Stimulated activated CD8-positive, alpha-beta memory T cell treated with anti-CD3 and anti-CD28 coated beads, Interleukin-12 subunit alpha, Interleukin-12 subunit beta, amount 100 ng/mL, for 4 hours (primary cell): ENCODE data around the gene RSPH3.
"Not testable (repeated sequence)": the region's sequence is repeated elsewhere in the genome, so short reads cannot be mapped to it uniquely, and the experiment has no call there.

Experiments
- DNase-seq: peaks from one replicate; pipeline ENCODE4 v3.0.0-alpha.2; 2020; ENCODE audit warnings: low read depth

The RSPH3 gene

DNA sequence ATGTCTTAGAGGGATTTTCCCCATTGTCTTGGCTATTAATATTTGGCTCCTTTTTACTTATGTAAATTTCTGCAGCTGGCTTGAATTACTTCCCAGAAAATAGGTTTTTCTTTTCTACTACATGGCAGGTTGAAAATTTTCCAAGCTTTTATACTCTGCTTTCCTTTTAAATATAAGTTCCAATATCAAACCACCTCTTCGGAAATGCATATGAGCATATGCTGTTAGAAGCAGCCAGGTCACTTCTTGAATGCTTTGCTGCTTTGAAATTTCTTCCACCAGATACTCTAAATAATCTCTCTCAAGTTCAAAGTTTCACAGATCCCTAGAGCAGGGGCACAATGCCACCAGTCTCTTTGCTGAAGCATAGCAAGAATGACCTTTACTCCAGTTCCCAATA lies 25.2 kb upstream of the RSPH3 start:
- DNase-seq = not testable (repeated sequence)

DNA sequence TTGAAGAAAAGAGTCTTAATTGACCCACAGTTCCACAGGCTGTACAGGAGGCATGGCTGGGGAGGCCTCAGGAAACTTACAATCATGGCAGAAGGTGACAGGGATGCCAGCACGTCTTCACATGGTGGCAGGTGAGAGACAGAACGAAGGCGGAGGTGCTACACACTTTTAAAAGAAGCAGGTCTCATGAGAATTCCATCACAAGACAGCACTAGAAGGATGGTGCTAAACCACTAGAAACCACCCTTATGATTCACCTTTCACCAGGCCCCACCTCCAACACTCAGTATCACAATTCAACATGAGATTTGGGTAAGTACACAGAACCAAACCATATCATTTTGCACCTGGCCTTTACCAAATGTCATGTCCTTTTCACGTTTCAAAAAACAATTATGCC lies 23.9 kb upstream of the RSPH3 start:
- no peak for DNase-seq

DNA sequence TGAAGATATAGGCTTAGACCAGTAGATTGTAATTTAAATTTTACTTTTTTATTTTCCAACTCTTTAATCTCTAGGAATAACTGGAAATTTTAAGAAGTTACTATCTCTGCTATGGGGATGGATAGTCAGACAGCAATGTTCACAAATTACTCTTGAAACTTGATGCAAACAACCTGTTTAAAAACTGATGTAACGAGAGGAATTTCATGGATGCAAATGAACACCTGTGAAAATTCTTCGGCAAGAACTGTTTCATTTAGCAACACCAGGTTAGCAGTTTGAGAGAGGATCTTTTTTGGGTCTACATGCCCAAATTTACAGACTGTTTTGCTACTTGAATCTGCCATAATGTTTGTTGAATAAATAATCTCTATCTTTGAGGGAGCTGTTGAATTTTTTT lies 20.0 kb upstream of the RSPH3 start:
- DNase-seq = no peak

DNA sequence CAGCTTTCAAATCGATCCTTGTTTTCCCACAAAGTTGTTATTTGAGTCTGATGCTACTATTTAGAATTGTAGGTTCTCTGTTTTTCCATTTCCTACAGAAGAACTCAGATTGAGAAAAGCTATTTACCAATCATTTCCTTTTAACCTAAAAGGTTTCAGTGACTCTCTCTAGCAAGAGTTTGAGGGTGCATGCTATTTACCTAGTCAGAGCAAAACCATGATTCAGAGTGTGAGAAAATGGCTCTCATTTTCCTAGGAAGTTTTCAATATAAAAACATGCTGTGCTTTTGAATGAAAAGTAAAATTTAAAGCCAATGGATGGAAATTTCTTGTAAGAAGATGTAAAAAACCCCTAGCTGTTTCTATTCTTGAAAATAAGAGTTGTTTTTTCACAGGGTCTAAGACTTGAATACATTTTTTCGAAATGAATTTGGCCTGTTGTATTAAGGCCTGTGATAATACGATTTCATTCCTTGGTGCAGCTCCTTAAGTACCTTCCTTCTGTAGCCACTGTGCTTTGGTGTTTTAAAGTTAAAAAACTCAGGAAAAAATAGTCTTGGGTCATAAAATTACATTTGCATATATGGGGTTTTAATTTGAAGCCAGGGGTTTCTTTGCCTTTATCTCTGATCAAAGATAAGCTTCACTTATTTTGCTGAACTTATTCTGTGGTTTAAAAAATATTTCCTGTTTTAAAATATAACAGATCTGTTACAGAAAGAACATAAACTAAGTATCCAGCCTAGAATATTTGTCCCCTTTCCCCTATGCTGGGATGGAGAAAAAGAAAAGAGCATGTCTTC lies 18.0 kb upstream of the RSPH3 start:
- no peak for DNase-seq

DNA sequence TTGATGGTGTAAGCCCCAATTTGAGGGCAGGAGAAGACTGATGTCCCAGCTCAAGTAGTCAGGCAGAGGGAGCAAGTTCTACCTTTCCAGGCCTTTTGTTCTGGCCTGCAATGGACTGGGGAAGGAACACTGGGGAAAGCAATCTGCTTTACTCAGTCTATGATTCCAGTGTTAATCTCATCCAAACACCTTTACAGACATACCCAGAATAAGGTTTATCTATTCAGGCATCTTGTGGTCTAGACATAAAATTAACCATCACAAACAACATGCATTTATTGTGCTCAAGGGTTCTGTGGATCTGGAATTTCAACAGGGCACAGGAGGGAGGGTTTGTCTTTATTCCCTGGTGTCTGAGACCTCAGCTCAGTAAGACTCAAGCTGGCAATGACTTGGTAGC lies 14.4 kb upstream of the RSPH3 start:
- DNase-seq = no peak

DNA sequence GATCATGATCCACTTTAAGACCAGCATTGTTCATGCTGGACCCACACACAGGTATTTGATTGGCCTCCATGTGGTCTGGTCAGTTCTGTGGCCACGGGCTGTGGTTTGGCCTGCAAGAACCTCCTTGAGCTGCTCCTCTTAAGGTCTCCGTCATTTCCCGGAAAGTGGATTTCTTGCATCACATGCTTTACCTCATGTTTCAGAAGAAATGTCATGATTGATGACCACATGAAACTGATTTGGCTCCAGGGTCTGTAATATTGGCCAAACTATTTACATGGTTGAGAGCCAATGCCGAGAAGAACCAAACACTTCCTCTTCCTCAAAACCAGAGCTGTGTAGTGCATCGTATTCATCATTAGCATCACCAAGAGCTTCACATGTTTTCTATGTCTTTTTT lies 13.2 kb upstream of the RSPH3 start:
- no peak for DNase-seq

DNA sequence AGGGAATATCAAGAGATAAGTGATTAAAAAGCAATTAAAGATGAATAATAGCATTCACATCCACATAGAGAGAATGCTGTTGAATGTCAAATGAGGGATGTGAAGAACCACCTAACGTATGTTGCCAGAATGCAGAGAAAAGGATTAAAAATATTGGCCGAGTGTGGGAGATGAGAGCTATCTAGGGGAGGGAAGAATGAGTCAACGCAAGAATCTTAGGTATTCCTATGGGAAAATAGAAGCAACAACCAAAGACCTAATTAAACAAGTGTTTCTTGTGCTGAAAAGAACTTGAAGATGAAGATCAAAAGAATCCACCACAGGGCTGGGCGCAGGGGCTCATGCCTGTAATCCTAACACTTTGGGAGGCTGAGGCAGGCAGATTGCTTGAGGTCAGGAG lies 12.2 kb upstream of the RSPH3 start:
- DNase-seq = no peak

DNA sequence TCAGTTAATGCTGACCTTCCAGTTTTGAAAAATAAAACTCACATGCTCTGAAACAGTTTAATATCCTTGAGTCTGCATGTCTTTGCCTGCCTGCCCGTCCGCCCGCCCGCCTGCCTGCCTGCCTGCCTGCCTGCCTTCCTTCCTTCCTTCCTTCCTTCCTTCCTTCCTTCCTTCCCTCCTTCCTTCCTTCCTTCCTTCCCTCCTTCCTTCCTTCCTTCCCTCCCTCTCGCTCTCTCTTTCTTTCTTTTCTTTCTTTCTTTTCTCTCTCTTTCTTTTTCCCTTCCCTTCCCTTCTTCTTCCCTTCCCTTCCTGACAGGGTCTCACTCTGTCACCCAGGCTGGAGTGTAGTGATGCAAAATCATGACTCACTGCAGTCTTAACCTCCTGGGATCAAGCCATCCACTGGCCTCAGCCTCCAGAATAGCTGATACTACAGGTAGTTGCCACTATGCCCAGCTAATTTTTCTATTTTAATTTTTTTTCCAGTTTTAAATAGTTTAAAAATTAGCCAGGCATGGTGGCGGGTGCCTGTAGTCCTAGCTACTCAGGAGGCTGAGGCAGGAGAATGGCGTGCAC lies 10.1 kb upstream of the RSPH3 start:
- not testable (repeated sequence) for DNase-seq

DNA sequence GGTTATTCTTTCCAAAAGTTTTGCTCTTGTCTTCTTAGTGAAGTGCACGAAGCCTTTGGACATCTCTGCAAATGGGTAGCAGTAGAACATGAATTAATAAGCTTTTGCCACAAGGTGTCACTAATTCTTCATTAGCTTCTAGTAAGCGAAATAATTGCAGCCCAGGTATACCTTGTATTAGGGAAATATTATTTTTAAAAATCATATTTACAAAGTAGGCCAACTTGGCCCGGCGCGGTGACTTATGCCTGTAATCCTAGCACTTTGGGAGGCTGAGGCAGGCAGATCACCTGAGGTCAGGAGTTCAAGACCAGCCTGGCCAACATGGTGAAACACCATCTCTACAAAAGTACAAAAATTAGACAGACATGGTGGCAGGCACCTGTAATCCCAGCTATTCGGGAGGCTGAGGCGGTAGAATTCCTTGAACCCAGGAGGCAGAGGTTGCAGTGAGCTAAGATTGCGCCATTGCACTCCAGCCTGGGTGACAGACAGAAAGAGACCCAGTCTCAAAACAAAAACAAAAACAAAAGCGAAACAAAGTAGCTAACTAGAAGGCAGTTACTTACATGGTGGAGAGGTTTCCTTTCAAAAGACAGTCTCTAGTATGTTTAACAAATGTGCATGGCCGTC lies 8.8 kb upstream of the RSPH3 start:
- no peak for DNase-seq

DNA sequence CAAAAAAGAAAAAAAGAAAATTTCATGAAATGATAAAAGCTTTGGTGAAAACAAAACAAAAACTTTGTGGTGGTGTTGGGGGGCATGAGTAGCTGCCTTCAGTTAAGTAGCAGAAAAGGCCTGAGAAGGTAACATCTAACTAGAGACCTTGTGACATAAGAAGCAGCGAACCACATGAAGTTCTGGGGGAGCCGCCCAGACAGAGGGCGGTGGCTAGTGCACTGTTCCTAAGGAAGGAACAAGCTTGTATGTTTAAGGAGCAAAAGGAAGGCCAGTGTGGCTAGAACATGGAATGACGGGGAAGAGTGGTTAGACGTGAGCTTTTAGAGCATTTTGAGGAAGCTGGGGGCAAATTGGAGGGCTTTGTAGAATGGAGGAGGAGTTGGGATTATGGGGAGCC lies 7.5 kb upstream of the RSPH3 start:
- no peak for DNase-seq

DNA sequence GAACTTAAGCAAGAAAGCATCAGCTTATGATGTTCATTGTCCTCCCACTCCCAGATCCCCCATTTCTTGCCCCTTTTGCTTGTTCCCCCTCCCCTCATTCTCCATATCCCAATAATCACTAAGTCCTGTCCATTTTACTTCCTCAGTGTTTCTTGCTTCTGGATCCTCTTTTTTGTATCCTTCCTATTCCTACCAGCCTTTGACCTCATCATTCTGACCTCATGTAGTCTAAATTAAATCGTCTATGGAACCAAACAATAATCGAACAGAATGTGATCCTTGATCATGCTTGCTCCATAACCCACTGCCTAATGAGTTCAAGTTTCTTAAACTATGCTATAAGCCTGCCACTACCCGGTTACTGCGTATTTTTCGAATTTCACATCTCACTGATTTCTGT lies 5.4 kb upstream of the RSPH3 start:
- no peak for DNase-seq

DNA sequence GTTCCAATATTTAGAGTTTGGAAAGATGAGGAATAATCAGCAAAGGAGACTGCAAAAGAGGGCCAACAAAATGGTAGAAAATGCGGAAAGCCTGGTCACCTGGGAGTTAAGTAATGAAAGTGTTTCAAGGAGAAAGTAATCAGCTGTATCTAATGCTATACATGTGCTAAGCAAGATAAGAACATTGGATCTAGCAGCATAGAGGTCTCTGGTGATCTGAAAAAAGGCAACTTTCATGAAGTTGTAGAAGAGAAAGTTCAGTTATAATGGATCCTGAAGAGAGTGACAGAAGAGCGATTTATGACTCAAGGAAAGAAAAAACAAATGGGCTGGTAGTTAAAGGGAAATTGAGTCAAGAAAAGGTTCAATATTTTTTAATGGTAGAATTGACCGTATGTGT lies 4.6 kb upstream of the RSPH3 start:
- no peak for DNase-seq

DNA sequence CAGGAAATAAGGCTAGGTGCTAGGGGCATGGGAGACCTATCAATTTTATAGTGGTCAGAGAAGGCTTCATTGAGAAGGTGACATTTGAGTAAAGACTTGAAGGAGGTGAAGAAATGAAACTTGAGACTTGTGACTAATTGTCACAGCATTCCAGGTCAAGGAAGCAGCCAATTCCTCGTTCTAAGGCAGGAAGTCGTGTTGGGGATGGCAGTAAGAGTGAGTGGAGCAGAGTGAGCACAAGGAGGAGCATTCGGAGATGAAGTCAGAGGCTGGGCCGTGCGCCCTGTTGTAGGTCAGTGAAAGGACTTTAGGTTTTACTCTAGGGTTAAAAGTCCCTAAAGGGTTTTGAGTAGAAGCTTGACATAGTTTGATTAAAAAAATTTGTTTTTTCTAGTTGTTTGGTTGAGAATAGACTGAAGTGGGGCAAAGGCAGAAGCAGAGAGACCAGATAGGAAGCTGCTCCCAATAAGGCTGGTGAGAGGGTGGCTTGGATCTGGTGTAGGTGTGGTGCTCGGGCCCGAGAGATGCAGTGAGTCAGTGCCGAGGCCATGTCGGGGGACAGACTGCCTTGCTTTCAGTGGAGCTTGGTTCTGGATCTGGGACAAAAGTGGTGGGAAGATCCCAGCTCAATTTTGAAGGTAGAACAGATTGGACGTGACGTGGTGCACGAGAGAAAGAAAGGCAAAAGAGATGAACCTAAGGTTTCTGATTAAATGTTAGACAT lies 2.6 kb upstream of the RSPH3 start:
- no peak for DNase-seq

DNA sequence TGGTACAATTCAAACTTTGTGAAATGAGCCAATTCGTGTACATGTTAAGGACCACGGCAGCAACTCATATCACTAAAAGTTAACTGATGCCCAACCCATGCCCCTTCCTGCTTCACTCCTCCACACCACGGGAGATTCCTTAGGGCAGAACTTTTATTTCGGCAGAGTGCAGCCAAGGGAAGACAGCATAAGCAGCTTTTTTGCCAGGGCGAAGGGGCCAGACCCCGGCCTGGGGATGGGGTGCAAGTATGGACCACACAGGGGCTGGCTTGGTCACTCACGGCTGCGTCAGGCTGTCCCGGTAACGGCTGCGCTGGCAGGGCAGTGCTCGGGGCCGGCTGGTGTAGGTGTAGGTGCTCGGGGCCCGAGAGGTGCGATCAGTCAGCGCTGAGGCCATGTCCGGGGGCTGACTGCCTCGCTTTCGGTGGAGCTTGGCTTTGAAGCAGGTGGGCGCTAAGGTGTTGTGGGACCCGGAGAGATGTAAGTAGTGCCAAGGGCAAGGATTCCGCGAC lies 792 bp downstream of the RSPH3 start:
- DNase-seq = no peak

DNA sequence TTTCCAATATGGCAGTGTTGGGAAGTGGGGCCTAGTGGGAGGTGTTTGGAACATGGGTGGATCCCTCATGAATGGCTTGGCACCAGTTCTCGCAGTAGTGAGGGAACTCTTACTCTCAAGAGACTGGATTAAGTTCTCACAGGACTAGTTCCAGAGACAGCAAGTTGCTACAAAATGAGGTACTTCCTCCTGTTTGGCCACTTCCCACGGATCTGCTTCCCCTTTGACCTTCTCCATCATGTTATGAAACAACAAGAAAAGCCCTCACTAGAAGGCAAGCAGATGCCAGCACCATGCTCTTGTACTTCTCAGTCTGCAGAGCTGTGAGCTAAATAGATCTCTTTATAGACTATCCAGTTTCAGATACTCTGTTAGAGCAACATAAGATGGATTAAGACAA lies 3.1 kb downstream of the RSPH3 start:
- no peak for DNase-seq

DNA sequence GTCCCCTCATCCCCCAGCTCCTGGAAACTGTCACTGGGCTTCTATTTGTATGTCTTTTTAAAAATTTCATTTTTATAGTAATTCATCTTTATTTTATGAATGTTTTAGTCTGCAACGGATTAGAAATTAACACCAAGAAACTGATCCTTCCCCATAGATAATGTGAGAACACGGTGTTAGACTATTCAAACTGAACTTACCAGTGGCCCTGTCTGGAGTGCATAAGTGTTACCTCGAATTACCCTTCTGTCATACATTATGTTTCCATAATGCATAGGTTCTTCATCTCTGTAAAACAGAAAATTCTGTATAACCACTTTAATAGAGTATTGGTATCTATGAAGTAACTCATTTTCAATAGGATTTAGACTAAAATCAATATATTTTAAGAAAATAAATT lies 6.4 kb downstream of the RSPH3 start:
- no peak for DNase-seq

DNA sequence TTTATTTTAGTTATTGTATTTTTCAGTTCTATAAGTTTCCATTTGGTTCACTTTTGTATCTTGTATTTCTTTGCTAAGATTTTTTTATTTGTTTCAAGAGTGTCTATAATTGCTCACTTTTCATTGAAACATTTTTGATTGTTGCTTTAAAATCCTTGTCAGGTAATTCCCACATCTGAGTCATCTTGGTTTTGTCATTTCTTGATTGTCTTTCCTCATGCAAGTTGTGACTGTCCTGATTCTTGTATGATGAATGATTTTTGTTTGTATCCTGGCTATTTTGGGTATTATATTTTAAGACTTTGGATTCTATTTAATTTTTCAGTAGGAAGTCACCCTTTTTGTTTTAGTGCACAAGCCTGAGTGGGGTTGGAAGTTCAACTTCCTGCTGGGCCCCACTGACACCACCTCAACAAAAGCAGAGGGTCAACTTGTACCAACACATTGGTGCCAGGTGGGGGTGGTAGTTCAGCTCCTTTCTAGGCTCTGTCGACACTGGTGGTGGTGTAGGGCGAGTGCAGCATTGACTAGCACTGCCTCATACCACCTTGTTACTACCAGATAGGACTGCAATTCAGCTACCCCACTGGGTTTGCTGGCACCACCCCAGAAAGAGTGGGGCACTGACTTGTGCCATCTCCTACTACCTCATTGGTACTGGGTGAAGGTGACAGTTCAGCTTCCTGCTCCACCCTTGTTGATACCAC lies 8.8 kb downstream of the RSPH3 start:
- no peak for DNase-seq

DNA sequence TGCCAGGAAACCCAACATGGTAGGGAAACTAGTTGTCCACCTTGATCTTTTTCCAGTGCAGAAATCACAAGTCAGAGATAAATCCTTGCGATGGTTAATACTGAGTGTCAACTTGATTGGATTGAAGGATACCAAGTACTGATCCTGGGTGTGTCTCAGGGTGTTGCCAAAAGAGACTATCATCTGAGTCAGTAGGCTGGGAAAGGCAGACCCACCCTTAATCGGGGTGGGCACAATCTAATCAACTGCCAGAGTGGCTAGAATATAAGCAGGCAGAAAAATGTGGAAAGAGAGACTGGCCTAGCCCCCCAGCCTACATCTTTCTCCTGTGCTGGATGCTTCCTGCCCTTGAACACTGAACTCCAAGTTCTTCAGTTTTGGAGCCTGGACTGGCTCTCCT lies 10.3 kb downstream of the RSPH3 start:
- not testable (repeated sequence) for DNase-seq

DNA sequence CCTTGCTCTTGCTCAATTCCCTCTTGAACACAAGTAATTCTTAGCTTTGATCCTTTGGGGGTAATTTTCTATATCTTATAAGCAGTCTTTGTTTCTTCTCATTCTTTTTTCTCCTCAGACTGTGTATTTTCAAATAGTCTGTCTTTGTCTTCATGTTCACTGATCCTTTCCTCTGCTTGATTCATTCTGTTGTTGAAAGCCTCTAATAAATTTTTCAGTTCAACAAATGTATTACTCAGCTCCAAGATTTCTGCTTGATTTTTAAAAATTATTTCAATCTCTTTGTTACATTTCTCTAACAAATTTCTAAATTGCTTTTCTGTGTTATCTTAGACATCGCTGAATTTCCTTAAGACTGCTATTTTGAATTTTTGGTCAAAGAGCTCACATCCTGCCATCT lies 11.5 kb downstream of the RSPH3 start:
- DNase-seq = no peak

DNA sequence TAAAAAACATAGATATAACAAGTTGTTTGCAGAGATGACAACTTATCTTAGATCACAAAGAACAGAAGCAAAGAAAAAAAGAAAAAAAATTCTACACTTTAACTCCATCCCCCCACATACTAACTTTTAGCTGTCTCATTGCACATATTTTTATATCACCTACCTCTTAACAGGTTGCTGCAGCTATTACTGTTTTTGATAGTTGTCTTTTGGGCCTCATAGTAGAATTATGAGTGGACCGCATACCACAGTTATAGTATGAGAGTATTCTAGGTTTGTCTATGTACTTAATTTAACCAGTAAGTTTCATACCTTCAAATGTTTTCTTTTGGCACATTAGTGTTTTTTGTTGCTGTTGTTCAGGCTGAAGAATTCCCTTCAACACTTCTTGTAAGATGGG lies 12.3 kb downstream of the RSPH3 start:
- no peak for DNase-seq

DNA sequence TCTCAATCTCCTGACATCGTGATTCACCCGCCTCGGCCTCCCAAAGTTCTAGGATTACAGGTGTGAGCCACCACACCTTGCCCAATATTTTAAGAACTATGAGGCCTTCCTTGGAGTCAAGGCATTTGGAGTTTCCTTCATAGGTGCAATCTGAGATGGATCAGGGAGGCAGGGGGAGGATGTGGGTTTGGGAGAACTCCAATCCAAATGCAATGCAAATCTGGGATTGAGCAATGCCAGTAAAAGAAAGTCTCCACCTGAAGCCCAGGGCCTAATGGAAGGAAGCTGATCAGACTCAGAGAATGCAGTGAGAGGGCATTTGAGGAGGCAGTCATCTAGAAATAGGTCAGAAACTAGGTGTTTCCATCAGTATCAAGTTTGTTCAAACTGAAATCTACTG lies 21.2 kb downstream of the RSPH3 start:
- DNase-seq = no peak

DNA sequence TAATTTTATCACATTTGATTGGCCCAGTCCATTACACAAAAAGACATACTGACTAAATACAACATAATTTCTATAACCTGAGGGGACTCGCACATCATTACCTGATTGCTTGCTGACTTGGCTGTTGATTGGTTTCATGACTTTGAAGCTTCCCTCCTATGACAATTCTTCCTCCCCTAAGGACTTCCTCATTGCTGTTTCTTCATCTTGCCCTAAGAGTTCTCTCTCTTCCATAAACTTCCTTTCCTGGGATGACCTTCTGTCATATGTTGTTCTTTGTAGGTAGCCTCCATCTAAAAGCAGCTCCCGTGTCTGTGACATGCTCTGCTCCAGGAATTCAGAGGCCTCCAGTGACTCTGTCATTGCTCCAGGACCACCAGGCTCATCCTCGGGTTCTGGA lies 22.6 kb downstream of the RSPH3 start:
- DNase-seq = no peak
